GM19035 (cell line): ENCODE results near the gene TRIM44.
A peak's percentile ranks its signal among the peaks of the same experiment; 100 is the strongest.
"Not testable (repeated sequence)": the region's sequence is repeated elsewhere in the genome, so short reads cannot be mapped to it uniquely, and the experiment has no call there.

Experiments
- ATAC-seq: cut with Tn5 transposase; IDR thresholded peaks from one replicate; pipeline ENCODE4 v1.9.1; 2021; ENCODE audit not compliant: unreplicated experiment

The TRIM44 gene

GRCh38 chr11:35750315-35750714 lies 87.7 kb downstream of the TRIM44 start:
- ATAC-seq = no peak

DNA sequence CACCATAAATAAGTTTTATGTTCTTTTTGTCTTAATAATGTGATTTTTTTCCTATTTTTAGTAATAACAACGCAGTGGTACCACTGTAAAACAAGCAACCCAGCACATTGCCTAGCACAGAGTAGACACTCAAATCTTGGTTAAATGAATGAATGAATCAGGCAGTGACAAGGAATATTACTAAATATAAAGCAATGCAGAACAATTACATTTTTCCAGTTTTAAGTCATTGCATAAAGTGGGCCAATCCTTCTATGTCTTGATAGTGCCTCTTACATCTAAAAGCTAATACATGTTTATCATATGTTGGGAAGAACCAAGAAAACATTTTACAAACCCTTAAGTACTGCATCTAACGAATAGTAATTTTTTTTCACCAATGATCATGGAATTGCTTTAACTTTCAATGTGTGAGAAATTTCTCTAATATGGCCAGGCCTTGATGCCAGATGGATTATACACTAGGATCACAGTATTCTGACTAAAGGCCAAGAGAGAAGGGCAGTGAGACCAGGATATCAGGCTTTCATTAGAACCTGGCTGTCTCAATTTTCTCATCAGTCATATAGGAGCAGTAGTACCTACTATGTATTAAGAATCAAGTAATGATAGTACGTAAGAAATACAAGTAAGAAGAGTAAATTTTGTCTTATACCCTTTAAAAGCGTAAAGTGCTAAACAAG lies 88.5 kb downstream of the TRIM44 start:
- no peak for ATAC-seq

DNA sequence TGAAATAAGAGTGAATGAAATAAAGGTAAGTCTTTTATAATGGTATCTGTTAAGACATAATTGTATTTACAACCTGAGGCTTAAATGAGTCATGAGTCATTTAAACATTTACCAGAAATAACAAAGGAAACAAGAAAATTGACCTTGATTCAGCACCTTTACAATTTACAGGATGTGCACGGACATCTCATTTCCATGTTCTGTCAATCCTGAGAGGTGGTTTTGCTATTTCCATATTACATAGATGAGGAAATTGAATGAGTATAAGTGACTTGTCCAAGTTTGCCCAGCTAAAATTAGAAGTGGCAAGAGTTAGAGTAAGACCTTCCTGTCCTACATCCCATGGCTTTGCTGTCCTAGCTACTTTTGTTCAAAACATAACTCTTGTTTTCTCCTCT lies 89.1 kb downstream of the TRIM44 start:
- no peak for ATAC-seq

GRCh38 chr11:35752115-35752514 lies 89.5 kb downstream of the TRIM44 start:
- ATAC-seq = no peak

- ATAC-seq = not testable (repeated sequence)
Observed at GRCh38 chr11:35753573-35753972, 91.0 kb downstream of the TRIM44 start.

- ATAC-seq = not testable (repeated sequence)
Observed at GRCh38 chr11:35759951-35760350, 97.4 kb downstream of the TRIM44 start.

DNA sequence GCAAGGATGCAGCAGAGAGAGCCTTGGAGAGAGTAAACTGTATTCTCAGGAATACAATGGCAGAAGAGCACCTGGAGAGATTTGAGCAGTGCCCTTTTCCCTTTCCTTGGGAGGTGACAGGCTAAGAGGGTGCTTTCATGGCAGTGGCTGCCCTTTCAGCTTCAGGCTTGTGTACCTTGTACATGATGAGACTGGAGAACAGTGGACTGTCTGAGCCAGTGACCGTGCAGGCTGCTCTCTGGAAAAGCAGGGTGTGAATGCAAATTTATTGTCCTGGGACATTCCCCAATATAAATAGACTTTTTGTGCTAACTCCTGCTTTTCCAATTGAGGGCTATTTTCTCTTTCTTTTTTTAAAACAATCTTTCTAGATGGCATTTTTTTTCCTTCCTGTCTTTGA lies 99.3 kb downstream of the TRIM44 start:
- ATAC-seq = no peak

DNA sequence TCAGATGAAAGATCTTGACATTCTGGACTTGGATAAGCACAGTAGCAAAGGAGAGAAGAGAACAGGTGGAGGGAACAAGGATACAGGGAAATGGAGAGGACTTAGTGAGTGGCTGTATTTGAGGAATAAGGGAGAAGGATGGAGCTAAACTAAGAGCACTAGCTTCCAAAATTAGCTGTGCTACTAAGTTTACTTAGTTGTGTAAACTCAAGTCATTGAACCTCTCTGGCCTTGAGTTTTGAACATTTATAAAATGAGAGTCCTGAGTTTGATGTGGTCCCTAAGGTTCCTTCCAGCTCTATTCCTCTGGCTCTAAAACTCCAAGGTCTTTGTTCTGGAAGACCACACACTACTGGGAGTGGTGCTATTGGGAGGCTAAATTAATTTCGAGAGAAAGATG lies 100.7 kb downstream of the TRIM44 start:
- no peak for ATAC-seq

DNA sequence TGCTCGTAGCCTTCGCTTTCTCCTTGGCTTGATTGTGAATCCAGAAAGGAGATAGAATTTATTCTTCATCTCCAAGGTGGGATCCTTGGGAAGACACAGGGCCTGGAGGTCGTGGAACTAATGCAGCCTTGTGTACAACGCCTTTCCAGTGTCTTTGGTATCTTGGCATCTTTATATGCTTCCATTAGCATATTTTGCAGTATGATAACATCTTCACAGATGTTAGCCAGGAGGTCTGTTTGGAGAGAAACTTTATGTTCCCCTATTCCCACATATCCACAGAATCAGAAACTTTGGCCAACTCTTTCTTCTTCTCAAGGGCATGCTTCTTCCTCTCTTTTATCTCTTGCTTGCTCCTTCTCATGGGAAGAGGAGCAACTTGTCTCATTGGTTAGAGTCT lies 101.2 kb downstream of the TRIM44 start:
- no peak for ATAC-seq

- no peak for ATAC-seq
Observed at GRCh38 chr11:35764417-35764816, 101.8 kb downstream of the TRIM44 start.

GRCh38 chr11:35765211-35765610 lies 102.6 kb downstream of the TRIM44 start:
- ATAC-seq = no peak

DNA sequence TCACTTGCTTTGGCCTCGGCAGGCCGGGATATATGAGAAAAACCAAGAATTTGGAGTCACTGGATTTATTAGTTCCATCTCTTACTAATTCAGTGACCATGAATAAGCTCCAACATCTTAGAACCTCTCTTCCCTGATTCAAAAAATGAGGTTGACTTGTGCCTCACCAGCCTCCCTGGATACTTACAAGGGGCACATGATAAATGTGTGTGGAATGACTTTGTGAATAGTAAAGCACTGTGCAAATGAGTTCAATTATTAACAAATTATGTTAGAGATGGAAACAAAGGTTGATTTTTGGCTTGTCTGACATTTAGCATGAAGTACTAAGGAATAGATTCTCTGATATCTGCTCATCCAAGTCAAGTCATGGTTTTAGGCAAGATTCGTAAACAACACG lies 104.1 kb downstream of the TRIM44 start:
- ATAC-seq = no peak

- ATAC-seq = not testable (repeated sequence)
Observed at GRCh38 chr11:35770425-35770824, 107.8 kb downstream of the TRIM44 start.

DNA sequence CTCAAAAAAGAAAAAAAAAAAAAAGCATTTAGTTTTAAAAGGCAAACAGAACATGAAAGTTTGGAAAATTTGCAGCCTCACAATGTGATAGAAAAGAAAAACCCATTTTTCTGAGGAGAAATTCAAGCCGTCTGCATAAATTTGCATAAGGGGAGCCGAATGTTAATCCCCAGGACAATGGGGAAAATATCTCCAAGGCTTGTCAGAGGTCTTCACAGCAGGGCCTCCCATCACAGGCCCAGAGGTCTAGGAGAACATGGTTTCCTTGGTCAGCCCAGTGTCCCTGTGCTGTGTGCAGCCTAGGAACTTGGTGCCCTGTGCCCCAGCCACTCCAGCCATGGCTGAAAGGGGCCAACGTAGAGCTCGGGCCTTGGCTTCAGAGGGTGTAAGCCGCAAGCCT lies 109.1 kb downstream of the TRIM44 start:
- no peak for ATAC-seq

GRCh38 chr11:35777241-35777640 lies 114.7 kb downstream of the TRIM44 start:
- not testable (repeated sequence) for ATAC-seq

- ATAC-seq = not testable (repeated sequence)
Observed at GRCh38 chr11:35778943-35779342, 116.4 kb downstream of the TRIM44 start.

GRCh38 chr11:35779409-35779808 lies 116.8 kb downstream of the TRIM44 start:
- no peak for ATAC-seq

- ATAC-seq = no peak
Observed at GRCh38 chr11:35780951-35781860, 118.6 kb downstream of the TRIM44 start.

DNA sequence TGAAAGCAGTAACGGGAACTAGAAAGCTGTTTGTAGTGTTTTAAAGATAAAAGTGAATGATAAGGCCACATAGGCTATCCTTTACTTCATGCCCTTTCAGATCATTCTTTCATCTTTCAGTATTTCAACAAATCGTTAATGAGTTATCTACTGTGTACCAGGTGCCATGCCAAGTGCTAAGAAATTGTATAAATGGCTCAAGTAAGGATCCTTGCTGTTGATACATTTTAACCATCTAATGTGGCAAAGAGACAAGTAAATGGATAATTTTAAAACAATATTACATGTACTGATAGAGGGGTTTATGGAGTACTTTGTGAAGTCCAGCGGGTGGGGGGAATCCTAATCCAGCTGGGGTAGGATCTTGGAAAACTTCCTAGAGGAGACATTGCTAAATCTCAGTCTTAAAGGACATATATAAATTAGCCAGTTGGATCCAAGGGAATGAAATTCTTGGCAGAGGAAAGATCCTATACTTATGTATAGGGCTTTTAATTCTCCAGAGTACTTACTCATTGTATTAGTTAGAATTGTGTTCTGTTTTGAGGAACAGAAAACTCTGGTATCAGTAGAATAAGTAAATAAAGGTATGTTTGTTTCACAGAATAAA lies 119.4 kb downstream of the TRIM44 start:
- ATAC-seq = no peak

DNA sequence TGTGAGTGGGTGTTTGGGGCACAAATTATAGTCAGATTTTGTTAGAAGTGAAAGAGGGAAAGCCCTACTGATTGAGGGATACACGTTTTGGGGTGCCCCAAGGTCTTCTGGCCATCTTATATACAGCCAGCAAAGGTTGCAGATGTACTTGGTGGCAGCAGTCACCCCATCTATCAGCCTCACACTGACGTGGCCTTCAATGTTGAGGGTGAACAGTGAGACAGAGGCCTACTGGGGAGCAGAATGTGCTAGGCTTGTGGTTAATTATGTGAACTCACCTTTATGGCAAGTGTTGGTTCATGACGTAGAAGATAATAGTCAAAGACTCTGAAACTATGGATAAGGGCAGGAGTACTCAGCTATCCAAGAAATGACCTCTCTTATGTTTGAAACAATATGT lies 121.2 kb downstream of the TRIM44 start:
- no peak for ATAC-seq

GRCh38 chr11:35784699-35785098 lies 122.1 kb downstream of the TRIM44 start:
- peak; percentile 49 for ATAC-seq
